ENCODE data around the gene FANK1.

Gene FANK1

DNA sequence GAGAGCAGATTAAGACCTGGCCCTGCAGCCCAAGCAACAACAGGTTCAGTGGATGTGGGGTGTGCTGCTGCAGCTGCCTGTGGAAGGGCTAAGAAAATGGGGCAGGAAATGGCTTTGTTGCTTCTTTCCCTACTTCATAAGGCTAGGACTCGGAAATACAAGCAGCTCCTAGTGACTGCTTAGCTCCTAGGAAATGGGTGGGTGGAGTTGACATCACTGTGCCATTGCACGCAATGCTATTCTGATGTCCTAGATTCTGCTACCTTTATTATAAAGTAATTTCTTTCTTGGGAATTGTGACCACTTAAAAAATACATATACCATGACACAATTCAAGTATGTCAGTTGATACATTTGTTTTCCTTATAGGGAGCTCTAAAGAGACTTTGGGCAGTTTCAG, 155.8 kb downstream of the FANK1 start:
- Histone ChIP-seq H3K4me3 (replicated peaks; ENCODE audit: low read depth, low read length) (no peak overlapping the region), H3K27me3 (replicated peaks; ENCODE audit: control insufficient read depth, insufficient read depth, low read length) (no peaks in the 10 kb centered on the region), H3K36me3 (ENCODE audit: control insufficient read depth, insufficient read depth, low read length) (no peaks in the 10 kb centered on the region)
- TF ChIP-seq, protein P1, sequence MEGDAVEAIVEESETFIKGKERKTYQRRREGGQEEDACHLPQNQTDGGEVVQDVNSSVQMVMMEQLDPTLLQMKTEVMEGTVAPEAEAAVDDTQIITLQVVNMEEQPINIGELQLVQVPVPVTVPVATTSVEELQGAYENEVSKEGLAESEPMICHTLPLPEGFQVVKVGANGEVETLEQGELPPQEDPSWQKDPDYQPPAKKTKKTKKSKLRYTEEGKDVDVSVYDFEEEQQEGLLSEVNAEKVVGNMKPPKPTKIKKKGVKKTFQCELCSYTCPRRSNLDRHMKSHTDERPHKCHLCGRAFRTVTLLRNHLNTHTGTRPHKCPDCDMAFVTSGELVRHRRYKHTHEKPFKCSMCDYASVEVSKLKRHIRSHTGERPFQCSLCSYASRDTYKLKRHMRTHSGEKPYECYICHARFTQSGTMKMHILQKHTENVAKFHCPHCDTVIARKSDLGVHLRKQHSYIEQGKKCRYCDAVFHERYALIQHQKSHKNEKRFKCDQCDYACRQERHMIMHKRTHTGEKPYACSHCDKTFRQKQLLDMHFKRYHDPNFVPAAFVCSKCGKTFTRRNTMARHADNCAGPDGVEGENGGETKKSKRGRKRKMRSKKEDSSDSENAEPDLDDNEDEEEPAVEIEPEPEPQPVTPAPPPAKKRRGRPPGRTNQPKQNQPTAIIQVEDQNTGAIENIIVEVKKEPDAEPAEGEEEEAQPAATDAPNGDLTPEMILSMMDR (IDR thresholded peaks at IDR 0.05; ENCODE audit: insufficient read depth, low read length, poor library complexity, severe bottlenecking): no peak
- no peak for DNase-seq (ENCODE audit: extremely low read depth, insufficient read length)

DNA sequence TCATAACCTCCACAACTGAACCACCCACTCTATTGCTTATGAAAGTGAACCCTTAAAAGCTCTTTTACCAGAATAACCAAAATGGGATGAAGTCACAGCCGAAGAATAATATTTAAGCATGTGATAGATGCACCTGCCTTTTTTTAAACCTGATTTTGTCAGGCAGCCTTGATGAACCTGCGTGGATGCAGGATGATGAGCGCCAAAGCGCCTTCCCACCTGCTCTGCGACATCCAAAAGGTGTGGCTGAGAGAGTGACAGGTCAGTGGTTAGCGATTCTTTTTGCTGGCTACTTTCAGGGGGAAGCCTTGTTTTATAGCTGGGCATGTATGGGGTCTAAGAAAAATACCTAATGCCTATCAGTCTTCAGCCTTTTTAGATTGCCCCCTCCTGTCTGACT, 157.8 kb downstream of the FANK1 start:
- H3K4me3 ChIP-seq (replicated peaks; ENCODE audit: low read depth, low read length): no peak overlapping the region
- no peak for DNase-seq (ENCODE audit: extremely low read depth, insufficient read length)
- TF ChIP-seq, protein P1 (IDR thresholded peaks at IDR 0.05; ENCODE audit: insufficient read depth, low read length, poor library complexity, severe bottlenecking): no peak
- H3K36me3 ChIP-seq (ENCODE audit: control insufficient read depth, insufficient read depth, low read length): no peaks in the 10 kb centered on the region
- no peaks in the 10 kb centered on the region for H3K27me3 ChIP-seq (replicated peaks; ENCODE audit: control insufficient read depth, insufficient read depth, low read length)

DNA sequence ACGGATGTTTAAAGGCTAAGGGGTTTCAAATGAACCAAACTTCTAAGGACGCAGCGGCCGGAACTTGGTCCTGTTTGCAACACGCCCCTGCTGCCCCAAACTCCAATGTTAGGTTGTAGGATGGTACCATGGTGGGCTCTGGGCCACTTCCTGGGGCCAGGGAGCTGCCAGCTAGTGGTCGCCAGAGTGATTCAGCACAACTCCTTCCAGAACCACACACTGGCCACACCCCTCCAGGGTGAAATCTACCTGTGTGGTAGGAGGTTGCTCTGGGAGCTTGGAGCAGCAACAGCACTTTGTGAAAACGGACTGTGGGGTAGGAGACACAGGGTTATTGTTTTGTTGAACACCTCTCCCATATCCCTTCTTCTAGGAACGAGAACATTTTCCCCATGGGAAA, 161.1 kb downstream of the FANK1 start:
- Histone ChIP-seq H3K4me3 (replicated peaks; ENCODE audit: low read depth, low read length) (no peak overlapping the region), H3K27me3 (replicated peaks; ENCODE audit: control insufficient read depth, insufficient read depth, low read length) (no peaks in the 10 kb centered on the region; the same call in 1 of the 2 replicates), H3K36me3 (ENCODE audit: control insufficient read depth, insufficient read depth, low read length) (no peaks in the 10 kb centered on the region)
- no peak for DNase-seq (ENCODE audit: extremely low read depth, insufficient read length)
- TF ChIP-seq, protein P1 (IDR thresholded peaks at IDR 0.05; ENCODE audit: insufficient read depth, low read length, poor library complexity, severe bottlenecking): no peak

DNA sequence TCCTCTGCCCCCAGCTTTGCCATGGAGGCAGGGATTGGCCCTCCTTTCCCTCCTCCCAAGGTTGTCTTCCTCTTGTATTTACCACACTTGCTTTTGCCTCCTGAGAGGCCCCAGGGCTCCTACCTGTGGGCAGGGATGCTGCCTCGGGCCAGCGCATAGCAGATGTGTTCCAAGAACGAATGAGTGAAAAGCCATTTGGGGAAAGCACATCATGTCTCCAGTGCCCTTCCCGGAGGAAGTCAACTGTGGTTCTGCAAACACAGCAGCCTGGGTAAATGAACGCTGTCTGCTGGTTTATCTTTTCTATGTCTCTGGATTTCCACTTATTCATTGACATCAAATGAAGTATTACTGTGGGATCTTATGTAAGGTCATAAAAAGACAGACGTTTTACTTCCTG, 161.7 kb downstream of the FANK1 start:
- H3K27me3 ChIP-seq (replicated peaks; ENCODE audit: control insufficient read depth, insufficient read depth, low read length): no peaks in the 10 kb centered on the region; the same call in 1 of the 2 replicates
- H3K36me3 ChIP-seq (ENCODE audit: control insufficient read depth, insufficient read depth, low read length): no peaks in the 10 kb centered on the region
- no peak overlapping the region for H3K4me3 ChIP-seq (replicated peaks; ENCODE audit: low read depth, low read length)
- DNase-seq (ENCODE audit: extremely low read depth, insufficient read length): no peak
- TF ChIP-seq, protein P1 (IDR thresholded peaks at IDR 0.05; ENCODE audit: insufficient read depth, low read length, poor library complexity, severe bottlenecking): no peak

DNA sequence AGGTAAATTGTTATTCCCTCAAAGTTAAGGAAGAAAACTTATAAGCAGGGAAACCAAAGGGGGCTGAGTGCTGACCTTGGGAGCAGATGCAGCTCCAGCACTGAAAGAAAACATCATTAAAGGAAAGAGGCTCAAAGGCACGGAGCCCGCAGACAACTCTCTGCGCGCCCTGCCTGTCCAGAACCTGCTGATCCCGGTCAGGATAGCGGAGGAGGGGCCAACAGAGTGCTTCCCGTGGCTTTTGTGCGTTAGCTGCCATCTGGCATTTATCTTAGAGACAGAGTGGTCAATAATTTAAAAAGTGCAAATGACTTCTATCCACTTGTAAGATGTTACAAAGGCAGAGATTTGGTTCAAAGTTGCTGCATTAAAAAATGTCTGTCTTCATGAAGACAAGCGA, 162.1 kb downstream of the FANK1 start:
- DNase-seq (ENCODE audit: extremely low read depth, insufficient read length): no peak
- H3K27me3 ChIP-seq (replicated peaks; ENCODE audit: control insufficient read depth, insufficient read depth, low read length): no peaks in the 10 kb centered on the region; the same call in 1 of the 2 replicates
- no peaks in the 10 kb centered on the region for H3K36me3 ChIP-seq (ENCODE audit: control insufficient read depth, insufficient read depth, low read length)
- TF ChIP-seq, protein P1 (IDR thresholded peaks at IDR 0.05; ENCODE audit: insufficient read depth, low read length, poor library complexity, severe bottlenecking): no peak
- H3K4me3 ChIP-seq (replicated peaks; ENCODE audit: low read depth, low read length): no peak overlapping the region
